ENCODE measurements around the gene XYLB. TPM values are rescaled to one million over a fixed set of nuclear protein-coding genes. Genes with fewer than 3 reads are reported as not detected.

XYLB gene
- total RNA-seq, 1 experiment from 2014 or later = 20.1 TPM

- Histone ChIP-seq H3K9me3 (peaks cover 2% of the 10 kb centered on the region; the same call in 1 of the 2 replicates), H3K36me3 (ENCODE audit: control insufficient read depth, insufficient read depth, low read length) (no peaks in the 10 kb centered on the region), H3K4me1 (peaks cover 6% of the 10 kb centered on the region), H3K4me3 (ENCODE audit: low read depth, low read length) (no peak overlapping the region), H3K27me3 (replicated peaks; ENCODE audit: control insufficient read depth, insufficient read depth, low read length) (no peaks in the 10 kb centered on the region)
- POLR2A ChIA-PET = no interaction called here
- DNase-seq = no peak
- CTCF ChIA-PET = no interaction called here
- Mint-ChIP-seq H3K36me3 (ENCODE audit: insufficient read depth, unreplicated experiment) (no peaks in the 10 kb centered on the region), H3K4me1 (ENCODE audit: low read depth, unreplicated experiment) (peaks cover 6% of the 10 kb centered on the region), H3K9me3 (ENCODE audit: unreplicated experiment) (peaks cover 7% of the 10 kb centered on the region), H3K4me3 (ENCODE audit: unreplicated experiment) (no peak overlapping the region), H3K27me3 (ENCODE audit: insufficient read depth, unreplicated experiment) (no peaks in the 10 kb centered on the region), H3K27ac (ENCODE audit: unreplicated experiment) (no peak overlapping the region)
- intact Hi-C loops (cut with micrococcal nuclease; ENCODE audit: unreplicated experiment) = no loop called here
- TF ChIP-seq CTCF (IDR thresholded peaks at IDR 0.05; ENCODE audit: insufficient read depth in 1 of 2, low read depth in 1 of 2, low read length in 1 of 2, severe bottlenecking in 1 of 2, unreplicated experiment in 1 of 2) = no peak
- no TSS peak for BruUV-seq (replicated peaks)
Measured at GRCh38 chr3:38460377-38461270, 114.0 kb downstream of the XYLB start.

Other genes with a start within 250 kb of the XYLB start
- gene ACAA1, start 209.7 kb upstream of the XYLB start, total RNA-seq (2022) = 127 and 139 TPM in 2 replicates
- 21.2 and 22.3 TPM in 2 replicates for gene MYD88, start 208.1 kb upstream of the XYLB start, total RNA-seq (2022)
- gene OXSR1, start 181.2 kb upstream of the XYLB start, total RNA-seq (2022) = 39.2 and 39.3 TPM in 2 replicates
- gene SLC22A13, start 81.0 kb upstream of the XYLB start, total RNA-seq (2022) = 0.36 and 0.63 TPM in 2 replicates
- 0.14 and 0.23 TPM in 2 replicates for gene SLC22A14, start 64.5 kb upstream of the XYLB start, total RNA-seq (2022)
- 20.8 and 21.4 TPM in 2 replicates for gene ACVR2B, start 107.1 kb downstream of the XYLB start, total RNA-seq (2022)
- 15.7 and 16.2 TPM in 2 replicates for gene EXOG, start 149.6 kb downstream of the XYLB start, total RNA-seq (2022)